GM12892 (cell line): Measurements from ENCODE around the gene SLC7A8.

Experiments used
- POLR2A ChIP-seq: IDR thresholded peaks from 2 replicates; pipeline ENCODE4 v1.6.1; 2011; ENCODE audit warnings: low read depth, low read length, control low read depth
- POLR2AphosphoS5 ChIP-seq: IDR thresholded peaks from 2 replicates; pipeline ENCODE4 v1.6.1; 2011; ENCODE audit warnings: low read depth, low read length, control low read depth

DNA sequence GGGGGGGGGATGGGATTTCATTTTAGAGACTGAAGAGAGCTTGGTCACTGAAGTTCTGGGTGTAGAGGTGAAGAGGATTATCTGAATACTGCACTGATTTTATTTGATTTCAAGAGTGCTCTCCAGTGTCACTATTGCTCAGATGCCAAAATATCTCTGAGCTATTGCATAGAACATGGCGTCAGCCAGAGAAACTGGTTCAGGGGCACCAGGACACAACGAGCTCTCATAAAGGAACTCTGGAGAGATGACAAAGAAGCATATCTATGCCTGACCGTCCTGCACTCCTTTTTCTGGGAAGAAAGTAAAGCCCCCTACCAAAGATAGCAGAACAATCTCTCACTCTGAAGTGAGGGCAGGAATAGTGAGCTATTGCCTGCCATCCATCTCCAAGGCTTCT is 2.0 kb downstream of the SLC7A8 start:
- TF ChIP-seq POLR2A (no peak), POLR2AphosphoS5 (no peak)
